ENCODE results near the gene ARL6IP1. TPM values are rescaled to one million over a fixed set of nuclear protein-coding genes. Genes with fewer than 3 reads are reported as not detected.
A peak's percentile ranks its signal among the peaks of the same experiment; 100 is the strongest.

Gene ARL6IP1
- total and polyA plus RNA-seq, 2 of the 13 experiments (the other 11 are each of a cell fraction or from before 2014, with no cell fraction given), result 263 to 373 TPM

DNA sequence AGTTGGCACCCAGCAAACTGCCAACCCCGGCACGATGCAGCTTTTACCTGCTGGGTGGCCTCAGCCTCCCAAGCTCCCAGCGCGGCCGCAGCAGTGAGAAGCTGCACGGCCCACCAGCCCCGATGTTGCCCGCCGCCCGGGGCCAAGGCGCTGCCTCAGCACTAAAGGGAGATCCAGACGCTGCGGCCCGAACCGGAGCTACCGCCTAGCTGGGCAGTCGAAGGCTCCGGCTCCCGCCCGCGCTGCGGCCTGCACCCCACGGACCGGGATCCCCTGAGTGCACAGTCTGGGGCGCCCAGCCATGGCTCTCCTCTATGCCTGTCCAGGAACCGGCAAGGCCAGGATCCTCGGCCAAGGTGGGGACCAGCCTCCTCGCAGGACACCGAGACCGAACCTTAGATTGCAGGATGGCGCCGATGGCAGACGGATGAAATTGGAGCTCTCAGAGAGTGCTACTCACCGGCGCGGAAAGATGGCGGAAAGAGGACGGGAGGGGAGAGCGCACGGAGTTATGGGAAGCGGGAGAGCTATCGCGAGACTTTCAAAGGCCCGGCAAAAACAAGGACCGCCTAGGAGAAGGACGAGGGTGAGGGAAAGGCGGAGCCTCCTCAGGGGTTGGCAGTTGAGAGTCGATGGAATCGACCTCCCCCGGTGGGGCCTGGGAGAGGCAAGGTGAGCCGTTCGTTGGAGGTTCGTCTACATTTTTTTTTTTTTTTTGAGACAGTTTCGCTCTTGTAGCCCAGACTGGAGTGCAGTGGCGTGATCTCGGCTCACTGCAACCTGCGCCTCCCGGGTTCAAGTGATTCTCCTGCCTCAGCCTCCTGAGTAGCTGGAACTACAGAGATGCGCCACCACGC is 11.3 kb downstream of the ARL6IP1 start, which contains the start of gene RPS15A (continued):
- TF ChIP-seq ARID5B (CRISPR knock-in tag; IDR thresholded peaks at IDR 0.05), result peak; percentile 57
- TF ChIP-seq SRSF1 (optimal IDR thresholded peaks at IDR 0.05; ENCODE audit: low read depth, low read length), result peak; percentile 97
- TF ChIP-seq ZNF761 (CRISPR knock-in tag; conservative IDR thresholded peaks at IDR 0.05), result peak; percentile 95; the same call in 1 of the 2 replicates
- peak; percentile 97 for TF ChIP-seq KLF12 (CRISPR knock-in tag; IDR thresholded peaks at IDR 0.05; ENCODE audit: borderline replicate concordance)
- TF ChIP-seq, protein P1, sequence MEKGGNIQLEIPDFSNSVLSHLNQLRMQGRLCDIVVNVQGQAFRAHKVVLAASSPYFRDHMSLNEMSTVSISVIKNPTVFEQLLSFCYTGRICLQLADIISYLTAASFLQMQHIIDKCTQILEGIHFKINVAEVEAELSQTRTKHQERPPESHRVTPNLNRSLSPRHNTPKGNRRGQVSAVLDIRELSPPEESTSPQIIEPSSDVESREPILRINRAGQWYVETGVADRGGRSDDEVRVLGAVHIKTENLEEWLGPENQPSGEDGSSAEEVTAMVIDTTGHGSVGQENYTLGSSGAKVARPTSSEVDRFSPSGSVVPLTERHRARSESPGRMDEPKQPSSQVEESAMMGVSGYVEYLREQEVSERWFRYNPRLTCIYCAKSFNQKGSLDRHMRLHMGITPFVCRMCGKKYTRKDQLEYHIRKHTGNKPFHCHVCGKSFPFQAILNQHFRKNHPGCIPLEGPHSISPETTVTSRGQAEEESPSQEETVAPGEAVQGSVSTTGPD (CRISPR knock-in tag; IDR thresholded peaks at IDR 0.05), result peak; percentile 18; the same call in 1 of the 2 replicates
- peak; percentile 95 for TF ChIP-seq PRMT3 (CRISPR knock-in tag; IDR thresholded peaks at IDR 0.05; ENCODE audit: borderline replicate concordance, low read depth)
- peak; percentile 84 for TF ChIP-seq ZNF431 (CRISPR knock-in tag; IDR thresholded peaks at IDR 0.05; ENCODE audit: borderline replicate concordance, low read depth)
- TF ChIP-seq, protein P2, sequence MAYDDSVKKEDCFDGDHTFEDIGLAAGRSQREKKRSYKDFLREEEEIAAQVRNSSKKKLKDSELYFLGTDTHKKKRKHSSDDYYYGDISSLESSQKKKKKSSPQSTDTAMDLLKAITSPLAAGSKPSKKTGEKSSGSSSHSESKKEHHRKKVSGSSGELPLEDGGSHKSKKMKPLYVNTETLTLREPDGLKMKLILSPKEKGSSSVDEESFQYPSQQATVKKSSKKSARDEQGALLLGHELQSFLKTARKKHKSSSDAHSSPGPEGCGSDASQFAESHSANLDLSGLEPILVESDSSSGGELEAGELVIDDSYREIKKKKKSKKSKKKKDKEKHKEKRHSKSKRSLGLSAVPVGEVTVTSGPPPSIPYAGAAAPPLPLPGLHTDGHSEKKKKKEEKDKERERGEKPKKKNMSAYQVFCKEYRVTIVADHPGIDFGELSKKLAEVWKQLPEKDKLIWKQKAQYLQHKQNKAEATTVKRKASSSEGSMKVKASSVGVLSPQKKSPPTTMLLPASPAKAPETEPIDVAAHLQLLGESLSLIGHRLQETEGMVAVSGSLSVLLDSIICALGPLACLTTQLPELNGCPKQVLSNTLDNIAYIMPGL (CRISPR knock-in tag; IDR thresholded peaks at IDR 0.05; ENCODE audit: borderline replicate concordance in 1 of 2, low read depth in 1 of 2), result peak; percentile 99 to 100
- peak; percentile 86; the same call in 1 of the 2 replicates for TF ChIP-seq ZNF264 (CRISPR knock-in tag; IDR thresholded peaks at IDR 0.05)
- TF ChIP-seq, protein P3, sequence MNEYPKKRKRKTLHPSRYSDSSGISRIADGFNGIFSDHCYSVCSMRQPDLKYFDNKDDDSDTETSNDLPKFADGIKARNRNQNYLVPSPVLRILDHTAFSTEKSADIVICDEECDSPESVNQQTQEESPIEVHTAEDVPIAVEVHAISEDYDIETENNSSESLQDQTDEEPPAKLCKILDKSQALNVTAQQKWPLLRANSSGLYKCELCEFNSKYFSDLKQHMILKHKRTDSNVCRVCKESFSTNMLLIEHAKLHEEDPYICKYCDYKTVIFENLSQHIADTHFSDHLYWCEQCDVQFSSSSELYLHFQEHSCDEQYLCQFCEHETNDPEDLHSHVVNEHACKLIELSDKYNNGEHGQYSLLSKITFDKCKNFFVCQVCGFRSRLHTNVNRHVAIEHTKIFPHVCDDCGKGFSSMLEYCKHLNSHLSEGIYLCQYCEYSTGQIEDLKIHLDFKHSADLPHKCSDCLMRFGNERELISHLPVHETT (CRISPR knock-in tag; conservative IDR thresholded peaks at IDR 0.05), result peak; percentile 89; the same call in 1 of the 2 replicates
- TF ChIP-seq ZNF451 (CRISPR knock-in tag; IDR thresholded peaks at IDR 0.05), result peak; percentile 95; the same call in 1 of the 2 replicates
- TF ChIP-seq ZFP36L1 (CRISPR knock-in tag; IDR thresholded peaks at IDR 0.05), result peak; percentile 87; the same call in 1 of the 2 replicates
- TF ChIP-seq GMEB1 (CRISPR knock-in tag; IDR thresholded peaks at IDR 0.05; ENCODE audit: borderline replicate concordance), result peak; percentile 87; the same call in 1 of the 2 replicates
- peak; percentile 86; the same call in 1 of the 2 replicates for TF ChIP-seq ZNF34 (CRISPR knock-in tag; IDR thresholded peaks at IDR 0.05; ENCODE audit: borderline replicate concordance)
